T-cell (primary cell): ENCODE data around the gene MRRF. TPM values are rescaled to one million over a fixed set of nuclear protein-coding genes. Genes with fewer than 3 reads are reported as not detected.

Experiments used
- ATAC-seq, 4 experiments: fragments of 200-7000 bp in 3 of 4; fragments of 150-1000 bp in 1 of 4; cut with Tn5 transposase; replicated peaks in 1 of 4; 1 replicate in 3 of 4; 2 replicates in 1 of 4; pipeline ENCODE4 v1.10.0; 2021; ENCODE audit warnings: moderate library complexity in 3 of 4, mild to moderate bottlenecking in 2 of 4, moderate number of reproducible peaks in 1 of 4
- CTCF ChIA-PET, 2 donors: fragments of 300-600 bp; sonication (Branson Sonifier 250); formaldehyde crosslinking; loops; one replicate each; lab custom pipeline; 2022; ENCODE audit warnings: antibody characterized with exemption in 2 of 2; lab: Charles Lee
- POLR2A ChIA-PET, 2 donors: fragments of 300-600 bp; sonication (Branson Sonifier 250); formaldehyde crosslinking; loops; one replicate each; lab custom pipeline; 2022; ENCODE audit warnings: antibody characterized with exemption in 2 of 2; lab: Charles Lee
- DNase-seq, 35 experiments: peaks; one replicate each; pipeline versions ENCODE4 v3.0.0 to v3.0.0-alpha.2; 2013 to 2023
- H3K27ac ChIP-seq: one replicate; pipeline ENCODE4 v1.5.1; 2013; ENCODE audit warnings: low read length
- H3K27me3 ChIP-seq, 2 experiments: replicated peaks in 1 of 2; 1 replicate in 1 of 2; 2 replicates in 1 of 2; pipeline versions ENCODE4 v1.6.1 to v1.7.0; 2013; ENCODE audit warnings: low read length in 1 of 2, mixed read lengths in 1 of 2; ENCODE audit not compliant: control insufficient read depth in 2 of 2, insufficient read depth in 2 of 2; ENCODE audit errors: extremely low read depth in 1 of 2
- H3K36me3 ChIP-seq, 2 donors: 1 replicate in 1 of 2; 2 replicates in 1 of 2; pipeline versions ENCODE4 v1.6.1 to v1.7.0; 2013; ENCODE audit warnings: low read length in 1 of 2; ENCODE audit not compliant: control insufficient read depth in 2 of 2, insufficient read depth in 1 of 2; ENCODE audit errors: extremely low read depth in 1 of 2
- H3K4me1 ChIP-seq, 2 experiments: 1 replicate in 1 of 2; 2 replicates in 1 of 2; pipeline versions ENCODE4 v1.6.1 to v1.7.0; 2013; ENCODE audit warnings: low read length in 2 of 2, mixed read lengths in 1 of 2; ENCODE audit not compliant: insufficient read depth in 2 of 2, control insufficient read depth in 1 of 2; ENCODE audit errors: extremely low read depth in 1 of 2
- H3K4me3 ChIP-seq, 2 donors: 1 replicate in 1 of 2; 2 replicates in 1 of 2; pipeline versions ENCODE4 v1.5.1 to v1.7.0; 2013; ENCODE audit warnings: mild to moderate bottlenecking in 2 of 2, low read length in 1 of 2, moderate library complexity in 1 of 2; ENCODE audit not compliant: control insufficient read depth in 1 of 2; ENCODE audit errors: extremely low read depth in 1 of 2
- H3K9me3 ChIP-seq: 2 replicates; pipeline ENCODE4 v1.7.0; 2013
- H3K27ac Mint-ChIP-seq, 2 donors: one replicate each; pipeline ENCODE4 v1.8.0; 2020 to 2021; ENCODE audit warnings: mild to moderate bottlenecking in 2 of 2, mixed read lengths in 2 of 2
- H3K27me3 Mint-ChIP-seq, 2 donors: one replicate each; pipeline ENCODE4 v1.8.0; 2021 to 2022; ENCODE audit warnings: mixed read lengths in 2 of 2
- H3K36me3 Mint-ChIP-seq: one replicate; pipeline ENCODE4 v1.8.0; 2021; ENCODE audit warnings: mixed read lengths
- H3K4me1 Mint-ChIP-seq, 3 donors: one replicate each; pipeline ENCODE4 v1.8.0; 2020 to 2022; ENCODE audit warnings: mixed read lengths in 3 of 3, mild to moderate bottlenecking in 1 of 3
- H3K4me3 Mint-ChIP-seq, 3 donors: one replicate each; pipeline ENCODE4 v1.8.0; 2020 to 2022; ENCODE audit warnings: mild to moderate bottlenecking in 3 of 3, mixed read lengths in 3 of 3, moderate library complexity in 3 of 3
- H3K9me3 Mint-ChIP-seq, 3 donors: one replicate each; pipeline ENCODE4 v1.8.0; 2020 to 2022; ENCODE audit warnings: mixed read lengths in 3 of 3
- whole genome bisulfite sequencing: methylation state at CpG from one replicate; pipeline ENCODE4 v1.1.5; 2013; ENCODE audit warnings: missing lambda C conversion rate; ENCODE audit not compliant: insufficient coverage; 5-methylcytosine and 5-hydroxymethylcytosine counted together
- total RNA-seq, 35 experiments: library from RNA in 6 of 35; stranded (reverse) in 6 of 35; fragments of 120-200 nt in 1 of 35; gene quantifications; one replicate each; pipeline versions ENCODE4 v1.2.1 to v1.2.4 and lab custom pipeline; 2013 to 2026

MRRF gene
- total RNA-seq, 5 donors from 2014 or later (not counting 1 experiment from before 2014, with no cell fraction given): 27.7 to 34.1 (median 29.1) TPM

- peaks cover 0 to 8% (median 0%) of the 10 kb centered on the region in 3 donors for H3K4me1 Mint-ChIP-seq
- no peak overlapping the region for H3K4me3 ChIP-seq
- H3K27ac Mint-ChIP-seq: no peak overlapping the region
- POLR2A ChIA-PET: no interaction called here
- DNase-seq: no peak
- no peaks in the 10 kb centered on the region for H3K9me3 Mint-ChIP-seq
- peaks cover 0 to 3% of the 10 kb centered on the region in 2 donors for H3K36me3 ChIP-seq
- no peaks in the 10 kb centered on the region for H3K27me3 ChIP-seq
- CTCF ChIA-PET: no interaction called here
- ATAC-seq: no peak
- H3K9me3 ChIP-seq: no peaks in the 10 kb centered on the region
- no peak overlapping the region for H3K27ac ChIP-seq
- H3K27me3 Mint-ChIP-seq: no peaks in the 10 kb centered on the region
- peaks cover 20% of the 10 kb centered on the region for H3K36me3 Mint-ChIP-seq
- no peaks in the 10 kb centered on the region for H3K4me1 ChIP-seq
- WGBS: 100% methylated on average over 1 of the region's 3 CpGs
- H3K4me3 Mint-ChIP-seq: no peak overlapping the region
These were observed 66.8 kb downstream of the MRRF start for GRCh38 chr9:122331523-122331927.

GRCh38 chr9:122332083-122332482 lies 67.4 kb downstream of the MRRF start:
- Mint-ChIP-seq H3K27me3 (no peaks in the 10 kb centered on the region), H3K27ac (no peak overlapping the region), H3K4me3 (no peak overlapping the region), H3K36me3 (peaks cover 15% of the 10 kb centered on the region), H3K4me1 (peaks cover 0 to 8% (median 0%) of the 10 kb centered on the region in 3 donors), H3K9me3 (no peaks in the 10 kb centered on the region)
- Histone ChIP-seq H3K4me1 (no peaks in the 10 kb centered on the region), H3K9me3 (no peaks in the 10 kb centered on the region), H3K4me3 (no peak overlapping the region), H3K27me3 (no peaks in the 10 kb centered on the region), H3K36me3 (peaks cover 0 to 3% of the 10 kb centered on the region in 2 donors), H3K27ac (no peak overlapping the region)
- WGBS: 42% methylated on average over 4 of the region's 6 CpGs
- ChIA-PET CTCF (no interaction called here), POLR2A (interaction anchor here in 1 of 2 donors (0.7 kb wide), 1 partner anchor 78 kb away, joined by 3 read pairs; no protein-coding TSS in a partner anchor)
- no peak for ATAC-seq
- no peak for DNase-seq

DNA sequence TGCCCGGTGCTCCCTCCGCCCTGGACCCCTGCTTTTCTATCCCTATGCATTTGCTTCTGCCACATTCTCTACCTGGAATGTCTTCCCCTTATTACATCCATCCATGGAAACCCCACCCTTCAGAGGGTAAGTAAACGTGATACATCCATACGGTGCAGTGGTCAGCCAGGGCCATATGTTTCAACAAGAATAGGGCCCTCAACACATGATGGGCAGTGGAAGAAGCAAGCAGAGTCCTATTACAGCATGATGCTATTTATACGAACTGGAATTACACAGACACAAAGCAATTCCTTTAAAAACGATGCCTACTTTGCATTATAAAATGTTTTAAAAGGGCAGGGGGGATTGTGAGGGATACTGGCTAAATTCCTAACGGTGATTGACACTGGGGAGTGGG lies 68.0 kb downstream of the MRRF start:
- ATAC-seq (no peak), DNase-seq (no peak)
- Histone ChIP-seq H3K36me3 (peaks cover 0 to 3% of the 10 kb centered on the region in 2 donors), H3K9me3 (no peaks in the 10 kb centered on the region), H3K27ac (no peak overlapping the region), H3K4me1 (no peaks in the 10 kb centered on the region), H3K4me3 (no peak overlapping the region), H3K27me3 (no peaks in the 10 kb centered on the region)
- Mint-ChIP-seq H3K27ac (no peak overlapping the region), H3K4me1 (peaks cover 0 to 8% (median 0%) of the 10 kb centered on the region in 3 donors), H3K36me3 (peaks cover 14% of the 10 kb centered on the region), H3K4me3 (no peak overlapping the region), H3K9me3 (no peaks in the 10 kb centered on the region), H3K27me3 (no peaks in the 10 kb centered on the region)
- POLR2A ChIA-PET: no interaction called here
- CTCF ChIA-PET: no interaction called here
- WGBS: 71% methylated on average over 1 of the region's 7 CpGs

- H3K27me3 ChIP-seq: no peaks in the 10 kb centered on the region
- no peak overlapping the region for H3K4me3 ChIP-seq
- H3K4me3 Mint-ChIP-seq: no peak overlapping the region
- no peaks in the 10 kb centered on the region for H3K4me1 ChIP-seq
- no peaks in the 10 kb centered on the region for H3K27me3 Mint-ChIP-seq
- H3K36me3 Mint-ChIP-seq: peaks cover 11% of the 10 kb centered on the region
- H3K36me3 ChIP-seq: peaks cover 0 to 3% of the 10 kb centered on the region in 2 donors
- ChIA-PET CTCF (interaction anchor here in 1 of 2 donors (0.6 kb wide), 1 partner anchor 476 kb away, joined by 3 read pairs; no protein-coding TSS in a partner anchor), POLR2A (interaction anchor here in 1 of 2 donors (0.6 kb wide), 1 partner anchor 447 kb away, joined by 4 read pairs; no protein-coding TSS in a partner anchor)
- no peak overlapping the region for H3K27ac Mint-ChIP-seq
- peaks cover 0 to 8% (median 0%) of the 10 kb centered on the region in 3 donors for H3K4me1 Mint-ChIP-seq
- WGBS: 86% methylated on average over 2 of the region's 10 CpGs
- ATAC-seq (no peak), DNase-seq (no peak)
- H3K27ac ChIP-seq: no peak overlapping the region
- H3K9me3 Mint-ChIP-seq: no peaks in the 10 kb centered on the region
- no peaks in the 10 kb centered on the region for H3K9me3 ChIP-seq
These were observed 68.6 kb downstream of the MRRF start for GRCh38 chr9:122333169-122333808.

GRCh38 chr9:122334916-122335315 lies 70.2 kb downstream of the MRRF start:
- Mint-ChIP-seq H3K4me3 (no peak overlapping the region), H3K27me3 (peaks cover 0 to 1% of the 10 kb centered on the region in 2 donors), H3K36me3 (peaks cover under 1% of the 10 kb centered on the region), H3K4me1 (peaks cover 0 to 8% (median 0%) of the 10 kb centered on the region in 3 donors), H3K9me3 (no peaks in the 10 kb centered on the region), H3K27ac (no peak overlapping the region)
- no peak for DNase-seq
- ChIA-PET CTCF (interaction anchor here in 1 of 2 donors (0.6 kb wide), 1 partner anchor 972 kb away, joined by 3 read pairs; no protein-coding TSS in a partner anchor), POLR2A (no interaction called here)
- WGBS: 93% methylated on average over 3 of the region's 4 CpGs
- H3K27me3 ChIP-seq: peaks cover 0 to 4% of the 10 kb centered on the region in 2 experiments
- no peaks in the 10 kb centered on the region for H3K36me3 ChIP-seq
- H3K4me3 ChIP-seq: no peak overlapping the region
- no peaks in the 10 kb centered on the region for H3K4me1 ChIP-seq
- no peak for ATAC-seq
- no peak overlapping the region for H3K27ac ChIP-seq
- H3K9me3 ChIP-seq: no peaks in the 10 kb centered on the region

DNA sequence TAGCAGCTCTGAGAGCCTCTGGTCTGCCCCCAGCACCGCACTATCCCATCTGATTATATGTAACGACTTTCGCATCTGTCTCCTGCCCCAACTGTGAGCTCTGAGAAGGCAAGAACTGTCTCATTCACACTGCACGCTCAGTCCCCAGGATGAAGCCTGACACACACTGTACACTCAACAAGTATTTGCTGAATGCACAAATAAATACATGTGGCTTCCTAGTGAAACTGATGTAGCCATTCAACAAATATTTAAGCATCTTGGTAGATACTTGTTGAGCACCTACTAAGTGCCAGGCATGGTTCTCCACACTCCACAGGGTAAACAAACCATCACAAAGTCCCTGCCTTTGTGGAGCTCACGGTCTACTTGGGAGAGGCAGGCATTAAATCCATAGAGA lies 71.5 kb downstream of the MRRF start:
- DNase-seq (no peak), ATAC-seq (no peak)
- H3K36me3 Mint-ChIP-seq: no peaks in the 10 kb centered on the region
- Histone ChIP-seq H3K27me3 (peaks cover 0 to 5% of the 10 kb centered on the region in 2 experiments), H3K4me3 (no peak overlapping the region), H3K4me1 (no peaks in the 10 kb centered on the region), H3K27ac (no peak overlapping the region), H3K9me3 (no peaks in the 10 kb centered on the region), H3K36me3 (no peaks in the 10 kb centered on the region)
- no peak overlapping the region for H3K4me3 Mint-ChIP-seq
- H3K9me3 Mint-ChIP-seq: no peaks in the 10 kb centered on the region
- ChIA-PET CTCF (no interaction called here), POLR2A (no interaction called here)
- 98% methylated on average over 4 of the region's 5 CpGs for WGBS
- peaks cover 0 to 1% of the 10 kb centered on the region in 2 donors for H3K27me3 Mint-ChIP-seq
- H3K27ac Mint-ChIP-seq: no peak overlapping the region
- H3K4me1 Mint-ChIP-seq: peaks cover 0 to 8% (median 0%) of the 10 kb centered on the region in 3 donors
